HG03432 (cell line): ENCODE data around the gene ANKFY1.

Source experiments
- ATAC-seq: cut with Tn5 transposase; IDR thresholded peaks from one replicate; pipeline ENCODE4 v1.9.1; 2021; ENCODE audit warnings: mild to moderate bottlenecking, moderate library complexity; ENCODE audit not compliant: unreplicated experiment

Gene ANKFY1

DNA sequence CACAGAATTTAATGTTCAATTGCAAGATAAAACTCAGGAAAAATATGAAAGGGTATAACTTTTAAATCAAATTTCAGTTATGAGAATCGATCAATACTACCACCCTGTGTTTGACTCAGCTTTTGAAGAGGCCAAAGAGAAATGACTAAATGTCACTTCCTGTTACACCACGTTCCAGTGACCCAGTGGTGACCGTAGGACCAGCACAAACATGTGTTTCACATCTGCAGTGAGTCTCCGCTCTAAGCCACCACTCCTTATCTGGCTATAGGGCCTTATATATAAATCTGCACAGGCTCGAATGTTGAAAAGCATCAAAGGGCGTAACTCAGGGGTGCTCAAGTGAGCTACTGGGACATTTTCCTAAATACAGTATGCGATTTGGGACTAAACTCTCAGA is 84.7 kb downstream of the ANKFY1 start:
- ATAC-seq, result no peak

DNA sequence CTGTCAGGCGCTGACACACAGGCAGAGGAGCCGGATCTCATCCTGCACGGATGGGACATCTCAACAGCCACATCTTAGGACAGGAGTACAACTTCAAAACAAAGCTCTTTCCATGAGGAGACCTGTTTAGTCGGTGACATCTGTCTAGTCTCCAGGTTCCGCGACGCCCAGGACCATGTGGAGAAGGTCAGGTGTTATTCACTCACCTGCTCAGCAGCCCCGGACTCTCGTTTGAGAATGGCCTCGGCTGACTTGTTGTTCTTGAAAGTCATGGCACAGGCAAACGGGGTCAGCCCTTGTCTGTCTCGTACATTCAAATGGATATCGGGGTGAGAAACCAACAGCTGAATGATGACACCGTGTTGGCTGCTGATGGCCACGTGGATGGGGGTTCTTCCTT is 85.1 kb downstream of the ANKFY1 start:
- ATAC-seq, result no peak

DNA sequence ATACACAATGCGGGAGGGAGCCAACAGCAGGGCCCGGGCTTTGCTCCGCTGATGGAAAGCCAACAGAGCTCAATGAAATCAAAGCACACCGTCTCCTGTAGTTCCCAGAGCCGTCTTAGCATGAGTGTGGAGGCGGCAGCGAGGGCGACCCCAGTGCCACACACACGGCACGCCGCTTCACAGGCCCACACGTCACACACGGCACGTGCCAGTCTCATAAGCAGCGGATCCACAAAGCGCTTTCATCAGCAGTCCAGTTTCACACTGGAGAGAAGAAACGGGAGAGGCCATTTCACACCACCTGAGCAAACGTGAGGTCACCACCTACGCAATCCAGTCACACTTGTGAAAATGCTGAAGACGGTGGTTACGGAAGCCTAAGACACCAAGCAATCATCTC is 86.0 kb downstream of the ANKFY1 start:
- no peak for ATAC-seq

DNA sequence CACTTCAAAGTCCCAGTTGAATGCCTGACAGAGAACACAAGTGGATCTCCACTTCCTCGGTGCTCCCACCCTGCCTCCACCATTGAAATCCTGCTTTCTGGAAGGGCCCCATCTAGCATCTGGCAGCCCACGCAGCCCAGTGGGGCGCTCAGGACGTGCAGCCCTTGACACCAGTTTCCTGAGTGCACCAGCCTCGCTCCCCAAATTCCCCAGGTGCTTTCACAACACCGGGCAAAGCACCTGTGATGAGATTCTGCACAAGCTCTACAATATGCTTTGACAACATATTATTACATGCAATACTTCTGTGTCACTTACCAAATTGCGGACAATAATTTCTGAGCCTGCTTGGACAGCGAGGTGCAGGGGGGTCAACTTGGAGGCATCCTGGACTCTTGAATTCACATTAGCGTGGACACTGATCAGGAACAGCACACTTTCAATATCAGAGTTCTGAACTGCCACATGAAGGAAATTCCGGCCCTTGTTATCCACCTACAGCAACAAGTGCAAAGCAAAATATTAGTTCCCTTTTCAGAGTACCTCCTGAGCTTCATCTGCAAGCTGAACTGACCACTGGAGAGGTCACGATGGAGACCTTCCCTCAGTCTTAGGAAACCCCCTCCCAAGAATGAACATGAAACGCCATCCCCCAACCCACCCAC is 86.8 kb downstream of the ANKFY1 start:
- no peak for ATAC-seq

DNA sequence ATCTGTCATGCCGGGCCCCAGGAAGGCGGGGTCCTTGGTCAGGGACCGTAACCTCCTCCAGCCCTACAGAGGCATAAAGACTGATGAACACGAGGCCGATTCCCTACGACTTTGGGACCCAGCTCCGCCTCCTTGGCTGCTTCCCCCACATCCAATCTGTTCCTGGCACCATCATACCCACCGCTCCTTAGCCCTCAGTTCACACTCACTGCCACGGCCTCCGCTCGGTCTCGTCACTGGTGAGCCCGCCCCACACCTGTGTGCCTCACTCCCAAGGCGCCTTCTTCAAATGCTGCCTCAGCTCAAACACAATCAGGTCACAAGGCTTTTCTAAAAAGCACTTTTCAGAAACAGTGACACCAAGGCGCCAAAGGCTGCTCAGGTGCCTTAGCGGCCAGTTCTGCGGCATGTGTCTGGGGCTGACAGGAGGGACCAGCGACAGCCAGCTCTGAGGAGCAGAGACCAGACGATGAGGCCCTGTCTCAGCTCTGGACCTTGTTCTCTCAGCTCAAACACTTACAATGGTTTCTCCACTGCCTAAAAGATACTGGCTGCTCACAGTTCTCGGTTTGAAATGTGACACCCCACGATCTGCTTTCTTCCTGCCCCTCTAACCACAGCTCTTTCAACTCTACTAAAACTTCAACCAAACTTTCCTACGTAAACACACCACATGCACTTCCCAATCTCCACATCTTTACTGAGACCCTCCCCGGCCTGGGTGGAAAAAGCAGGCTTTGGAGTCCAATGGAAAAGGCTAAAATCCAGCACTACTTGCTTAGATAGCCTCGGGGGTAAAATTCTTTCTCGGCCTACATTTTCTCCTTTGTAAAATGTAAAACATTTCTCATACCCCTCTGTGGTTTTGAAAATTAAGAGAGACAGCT is 87.6 kb downstream of the ANKFY1 start:
- no peak for ATAC-seq

DNA sequence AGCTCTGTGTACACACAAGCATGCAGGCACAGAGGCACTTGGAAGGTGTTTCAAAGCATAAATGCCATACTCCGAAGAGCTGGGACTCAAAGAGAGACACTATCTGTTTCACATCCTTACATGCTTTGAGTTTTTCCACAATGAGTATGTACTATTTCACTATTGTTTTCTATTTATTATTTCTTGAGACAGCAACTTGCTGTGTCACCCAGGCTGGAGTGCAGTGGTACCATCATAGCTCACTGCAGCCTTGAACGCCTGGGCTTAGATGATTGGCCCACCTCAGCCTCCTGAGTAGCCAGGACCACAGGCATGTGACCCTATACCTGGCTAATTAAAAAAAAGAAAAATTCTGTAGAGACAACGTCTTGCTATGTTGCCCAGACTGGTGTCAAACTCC is 89.2 kb downstream of the ANKFY1 start:
- ATAC-seq, result no peak

DNA sequence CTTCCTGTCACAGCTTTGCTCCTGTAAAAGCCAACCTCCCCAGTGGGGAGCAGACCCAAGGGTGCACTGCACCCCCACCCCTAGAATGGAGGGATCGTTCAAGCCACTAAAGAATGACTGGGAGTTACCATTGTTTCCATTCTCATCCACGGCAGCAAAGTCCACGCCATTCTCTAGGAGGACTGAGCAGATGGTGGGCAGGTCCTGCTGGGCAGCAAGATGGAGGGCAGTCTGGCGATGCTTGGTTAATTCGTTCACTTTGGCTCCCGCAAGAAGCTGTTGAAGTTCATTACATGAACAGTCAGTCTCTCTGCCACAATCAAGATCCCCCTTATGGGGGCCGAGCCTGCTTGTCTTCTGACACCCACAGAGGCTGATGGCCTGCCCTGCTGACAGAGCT is 90.0 kb downstream of the ANKFY1 start:
- ATAC-seq, result no peak

DNA sequence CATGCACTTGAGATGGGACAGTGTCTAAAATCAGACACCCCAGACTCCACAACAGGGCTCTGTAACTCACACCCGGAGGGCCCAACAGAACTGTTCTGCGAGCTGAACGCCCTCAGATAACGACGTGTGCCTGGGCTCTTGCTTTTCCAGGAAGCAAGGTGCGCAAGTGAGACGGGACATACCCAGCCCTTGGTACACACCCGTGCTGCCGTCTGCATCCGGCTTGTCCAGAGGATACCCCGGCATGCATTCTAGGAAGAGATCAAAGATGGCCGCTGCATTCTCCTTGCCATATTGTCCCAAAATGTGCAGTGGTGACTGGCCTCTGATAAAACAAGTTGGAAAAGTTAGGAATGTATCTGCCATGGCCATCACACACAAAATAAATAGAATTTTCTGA is 91.4 kb downstream of the ANKFY1 start:
- no peak for ATAC-seq

DNA sequence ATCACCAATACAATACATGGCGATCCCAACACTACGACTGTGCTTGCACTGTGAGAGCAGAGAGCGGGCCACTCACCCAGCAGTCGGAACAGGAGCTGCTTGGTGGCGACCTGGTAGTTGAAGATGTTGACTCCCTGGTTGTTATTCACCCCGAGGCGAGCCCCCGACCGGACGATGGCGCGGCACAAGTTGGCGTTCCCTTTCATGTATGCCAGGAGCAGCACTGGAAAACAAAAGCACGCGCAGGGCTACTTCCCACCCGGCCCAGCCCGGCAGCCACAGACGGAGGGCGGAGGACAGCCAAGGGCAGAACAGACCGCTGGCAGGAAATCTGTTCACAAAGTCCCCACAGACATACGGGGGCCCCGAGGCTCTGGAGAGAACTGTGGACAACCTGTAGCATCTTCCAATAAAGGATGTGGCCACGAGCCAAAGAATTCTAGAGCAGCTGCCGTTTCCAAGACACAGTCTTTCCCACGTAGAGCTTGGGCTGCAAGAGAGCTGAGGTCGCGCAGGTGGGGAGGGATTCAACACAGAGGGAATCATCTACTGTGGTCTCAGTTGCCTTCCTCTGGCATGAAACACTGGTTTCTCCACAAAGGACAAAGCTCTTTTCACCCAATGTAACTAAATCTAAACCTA is 93.0 kb downstream of the ANKFY1 start:
- no peak for ATAC-seq

DNA sequence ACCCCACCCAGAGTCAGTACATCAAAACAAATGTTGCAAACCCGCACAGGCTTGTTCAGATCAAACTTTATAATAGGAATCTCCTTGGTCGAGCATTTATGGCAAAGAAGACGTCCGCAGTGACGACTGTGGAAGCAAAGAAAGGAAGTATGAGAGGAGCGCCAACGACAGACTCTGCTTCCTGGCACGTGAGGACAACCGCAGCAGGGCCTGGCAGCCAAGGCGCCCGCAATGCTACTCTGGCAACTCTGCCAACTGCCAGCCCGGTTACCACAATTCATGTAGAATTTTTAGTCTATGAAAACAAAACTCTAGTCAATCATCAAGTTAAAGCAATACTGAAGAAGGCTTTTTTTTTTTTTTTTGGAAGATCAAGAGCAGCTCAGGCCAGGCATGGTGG is 96.0 kb downstream of the ANKFY1 start:
- no peak for ATAC-seq

DNA sequence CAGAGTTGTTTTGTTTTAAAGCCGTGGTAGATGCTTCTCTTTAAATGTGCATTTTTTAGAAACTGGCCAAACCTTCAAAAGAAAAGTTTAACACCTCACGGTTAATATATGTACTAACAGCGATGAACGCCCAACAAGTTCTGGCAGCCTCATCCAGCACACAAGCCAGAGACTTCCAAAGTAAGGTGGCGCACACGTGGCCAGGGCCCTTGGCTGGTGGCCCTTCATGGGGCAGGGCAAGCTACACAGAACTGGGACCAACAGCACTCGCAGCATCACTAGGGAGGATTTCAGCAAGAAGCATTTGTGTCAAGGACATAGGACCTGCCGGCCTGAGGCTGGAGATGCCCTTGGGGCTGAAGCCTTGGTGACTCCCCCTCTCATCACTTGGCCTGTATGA is 97.4 kb downstream of the ANKFY1 start:
- ATAC-seq, result no peak

DNA sequence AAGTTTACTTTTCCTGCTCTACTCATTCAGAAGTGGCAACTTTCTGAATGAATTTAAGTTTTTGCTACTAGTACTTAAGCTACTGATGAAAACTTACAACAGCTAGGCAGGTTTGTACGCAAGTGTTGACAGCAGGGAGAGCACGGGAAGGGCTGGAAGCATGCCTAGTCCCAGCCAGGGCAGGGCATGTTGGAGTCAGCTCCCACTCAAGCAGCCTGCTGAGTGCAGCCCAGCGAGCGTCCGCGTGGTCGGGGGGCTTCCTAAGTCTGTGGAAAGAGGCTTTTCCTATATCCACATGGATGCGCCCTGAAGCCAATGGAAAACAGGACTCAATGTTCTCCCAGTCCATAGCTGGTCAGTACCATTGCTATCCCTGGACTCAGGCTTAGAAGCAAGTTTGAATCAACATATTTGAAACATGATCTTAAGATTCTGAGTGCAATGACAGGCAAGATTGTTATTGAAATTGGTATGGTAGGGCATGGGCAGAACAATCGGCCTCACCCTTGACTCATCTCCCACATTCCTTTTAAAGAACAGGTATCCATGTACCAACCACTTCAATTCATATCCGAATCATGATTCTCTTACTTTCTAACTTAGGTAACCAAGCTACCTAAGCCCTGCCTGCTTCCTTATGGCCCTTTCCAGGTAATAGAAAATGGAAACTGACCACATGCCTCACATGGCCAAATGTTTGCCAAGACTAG is 98.3 kb downstream of the ANKFY1 start:
- no peak for ATAC-seq

DNA sequence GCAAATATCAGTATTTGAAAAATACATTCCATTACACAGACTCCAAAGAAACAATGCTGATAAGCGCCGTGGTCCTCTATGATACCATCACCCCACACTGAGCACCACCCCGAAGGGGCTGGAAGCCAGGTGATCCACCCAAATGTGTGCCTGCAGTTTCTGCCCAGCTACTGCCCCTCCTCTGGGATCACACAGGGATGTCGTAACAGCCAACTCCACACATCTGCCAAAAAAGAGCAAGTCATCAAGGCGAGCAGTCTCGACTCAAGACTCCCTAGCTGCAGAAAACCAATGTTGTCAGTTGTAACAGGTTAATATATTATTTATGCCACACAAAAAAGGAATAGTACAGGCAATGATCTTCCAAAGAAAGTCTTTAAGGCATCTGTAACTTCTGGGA is 99.8 kb downstream of the ANKFY1 start:
- no peak for ATAC-seq

DNA sequence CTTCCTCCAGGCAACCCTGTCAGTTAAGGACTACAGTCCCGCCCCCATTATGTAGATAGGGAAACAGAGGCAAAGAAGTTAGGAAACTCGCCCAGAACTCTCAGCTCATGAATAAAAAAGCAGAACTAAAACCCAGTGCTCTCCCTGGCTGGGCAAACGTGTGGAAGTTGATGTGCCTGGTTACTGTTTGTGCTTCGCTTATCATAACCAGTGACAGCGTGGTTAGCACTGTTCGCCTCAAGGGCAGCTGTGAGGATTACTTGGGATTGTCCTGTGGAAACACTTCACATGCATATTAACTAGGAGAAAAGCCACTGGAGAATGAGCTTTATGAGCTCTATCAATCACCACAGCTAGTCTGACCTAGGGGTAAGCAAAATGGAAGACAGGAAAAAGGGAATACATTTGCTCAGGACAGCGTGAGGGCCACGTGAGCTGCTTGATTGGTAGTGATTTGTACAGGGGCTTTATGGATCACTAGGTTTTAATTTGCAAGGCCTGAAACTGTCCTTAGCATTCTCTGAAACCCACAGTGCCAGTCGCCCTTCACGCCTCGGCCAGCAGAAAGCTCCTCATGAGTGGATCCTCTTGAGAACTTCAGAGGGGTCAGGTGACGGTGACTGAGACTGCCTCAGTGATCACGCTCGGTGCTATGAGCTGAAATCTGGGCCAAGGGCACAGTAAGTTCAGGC is 100.9 kb downstream of the ANKFY1 start:
- ATAC-seq, result no peak

DNA sequence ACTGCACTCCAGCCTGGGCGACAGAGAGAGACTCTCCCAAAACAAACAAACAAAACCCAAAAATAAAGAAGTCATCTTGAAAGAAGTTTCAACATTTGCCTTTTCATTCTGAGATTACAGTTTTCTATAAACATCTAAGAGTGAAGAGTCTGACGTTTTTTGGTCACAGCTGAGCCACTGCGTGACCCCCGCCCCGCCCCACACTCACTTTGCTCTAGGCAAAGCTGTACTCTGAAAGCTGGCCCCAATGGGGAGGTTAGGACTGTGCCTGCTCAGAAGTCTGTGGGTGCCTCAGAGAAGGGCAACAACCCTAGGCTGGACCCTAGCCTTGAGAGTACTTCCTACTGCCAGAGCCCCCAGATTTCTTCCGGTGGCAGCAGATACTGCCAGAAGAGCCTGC is 101.5 kb downstream of the ANKFY1 start:
- no peak for ATAC-seq

DNA sequence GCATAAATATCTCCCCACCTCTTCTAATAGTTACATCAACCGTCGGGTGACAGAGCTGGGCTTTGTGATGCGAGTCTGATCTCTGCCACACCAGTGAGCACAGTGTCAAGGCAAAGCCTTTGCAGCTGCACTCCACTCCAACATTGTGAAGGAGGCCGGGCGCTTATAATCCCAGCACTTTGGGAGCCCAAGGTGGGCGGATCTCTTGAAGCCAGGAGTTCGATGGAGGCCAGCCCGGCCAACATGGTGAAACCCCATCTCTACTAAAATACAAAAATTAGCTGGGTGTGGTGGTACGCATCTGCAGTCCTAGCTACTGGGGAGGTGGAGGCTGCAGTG is 101.8 kb downstream of the ANKFY1 start:
- no peak for ATAC-seq

DNA sequence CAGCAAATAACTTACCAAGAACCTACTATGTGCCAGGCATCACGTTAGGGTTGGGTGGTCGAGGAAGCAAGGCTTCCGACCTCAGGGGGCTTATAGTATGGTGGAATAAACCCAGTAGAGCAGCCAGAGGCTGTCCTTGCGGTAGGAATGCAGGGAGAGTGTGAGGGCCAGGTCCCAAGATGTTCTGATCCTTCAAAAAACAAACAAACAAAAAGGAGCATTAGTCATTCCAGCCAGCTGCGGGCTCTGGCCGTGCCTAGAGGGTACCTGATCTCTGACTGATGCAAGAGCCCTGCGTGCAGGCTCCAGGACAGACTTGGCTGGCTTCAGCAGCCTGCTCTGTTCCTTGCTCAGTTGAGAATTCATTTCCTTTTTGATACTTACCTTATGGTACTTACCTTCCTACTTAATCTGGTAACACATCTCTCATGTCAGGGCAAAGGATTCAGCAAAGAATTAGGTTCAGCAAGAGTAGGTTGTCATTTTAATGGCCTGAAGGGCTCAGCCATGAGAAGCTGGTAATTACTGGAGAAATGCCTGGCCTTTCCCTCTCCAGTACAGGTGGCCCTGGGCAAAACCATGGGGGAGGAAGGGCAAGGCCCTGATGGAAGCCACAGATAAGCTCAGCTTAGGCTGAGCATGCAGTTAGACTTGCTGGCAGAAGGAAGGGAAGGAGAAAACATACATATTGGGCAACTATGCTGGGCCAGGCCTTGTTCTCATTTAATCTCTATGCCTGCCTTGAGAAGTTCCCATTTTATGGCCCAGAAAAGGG is 102.4 kb downstream of the ANKFY1 start:
- ATAC-seq, result no peak

DNA sequence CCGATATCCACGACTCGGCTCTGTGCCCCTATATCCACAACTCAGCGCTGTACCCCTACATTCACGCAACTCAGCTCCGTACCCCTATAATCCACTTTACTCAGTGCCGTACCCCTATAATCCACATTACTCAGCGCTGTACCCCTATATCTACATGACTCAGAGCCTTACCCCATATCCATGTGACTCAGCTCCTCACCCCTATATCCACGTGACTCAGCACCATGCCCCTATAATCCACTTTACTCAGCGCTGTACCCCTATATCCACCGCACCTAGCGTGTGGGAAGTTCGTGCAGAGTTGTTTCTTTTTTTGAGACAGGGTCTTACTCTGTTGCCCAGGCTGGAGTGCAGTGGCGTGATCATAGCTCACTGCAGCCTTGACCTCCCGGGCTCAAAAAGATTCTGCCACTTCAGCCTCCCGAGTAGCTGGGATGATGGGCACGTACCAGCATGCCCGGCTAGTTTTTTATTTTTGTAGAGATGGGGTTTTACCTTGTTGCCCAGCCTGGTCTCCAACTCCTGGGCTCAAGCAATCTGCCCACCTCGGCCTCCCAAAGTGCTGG is 103.4 kb downstream of the ANKFY1 start:
- ATAC-seq, result no peak

DNA sequence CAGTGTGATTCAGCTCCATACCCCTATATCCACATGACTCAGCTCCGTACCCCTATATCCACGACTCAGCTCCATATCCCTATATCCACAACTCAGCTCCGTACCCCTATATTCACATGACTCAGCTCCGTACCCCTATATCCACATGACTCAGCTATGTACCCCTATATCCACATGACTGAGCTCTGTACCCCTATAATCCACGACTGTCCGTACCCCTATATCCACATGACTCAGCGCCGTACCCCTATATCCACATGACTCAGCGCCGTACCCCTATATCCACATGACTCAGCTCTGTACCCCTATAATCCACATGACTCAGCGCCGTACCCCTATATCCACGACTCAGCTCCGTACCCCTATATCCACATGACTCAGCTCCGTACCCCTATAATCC is 104.0 kb downstream of the ANKFY1 start:
- ATAC-seq, result no peak
